CD4-positive, alpha-beta memory T cell (primary cell): Measurements from ENCODE around the gene RHEBL1. TPM values are rescaled to one million over a fixed set of nuclear protein-coding genes. Genes with fewer than 3 reads are reported as not detected.
A peak's percentile ranks its signal among the peaks of the same experiment; 100 is the strongest.

Experiments used
- CTCF ChIA-PET: fragments of 350-600 bp; sonication (Branson Sonifier 250); formaldehyde crosslinking; loops from one replicate; lab custom pipeline; 2021; ENCODE audit warnings: inconsistent platforms; ENCODE audit not compliant: partially characterized antibody; lab: Charles Lee
- POLR2A ChIA-PET: fragments of 350-600 bp; sonication (Branson Sonifier 250); formaldehyde crosslinking; loops from one replicate; lab custom pipeline; 2021; ENCODE audit not compliant: partially characterized antibody; lab: Charles Lee
- DNase-seq, 5 donors: peaks; one replicate each; pipeline versions ENCODE4 v3.0.0 to v3.0.0-alpha.2; 2020 to 2022; ENCODE audit warnings: mixed read lengths in 1 of 5
- H3K27ac ChIP-seq: one replicate; pipeline ENCODE4 v1.7.0; 2013; ENCODE audit warnings: low read depth, low read length
- H3K27me3 ChIP-seq: 2 replicates; pipeline ENCODE4 v1.7.0; 2013; ENCODE audit warnings: mild to moderate bottlenecking, low read length, moderate library complexity; ENCODE audit not compliant: insufficient read depth
- H3K36me3 ChIP-seq: 2 replicates; pipeline ENCODE4 v1.7.0; 2013; ENCODE audit warnings: mild to moderate bottlenecking, low read length, moderate library complexity; ENCODE audit not compliant: insufficient read depth
- H3K4me1 ChIP-seq: 2 replicates; pipeline ENCODE4 v1.7.0; 2013; ENCODE audit warnings: mild to moderate bottlenecking, low read length, moderate library complexity; ENCODE audit not compliant: insufficient read depth
- H3K4me3 ChIP-seq, 2 donors: one replicate each; pipeline ENCODE4 v1.7.0; 2013; ENCODE audit warnings: low read length in 2 of 2, mild to moderate bottlenecking in 1 of 2
- H3K9me3 ChIP-seq, 2 donors: one replicate each; pipeline ENCODE4 v1.7.0; 2013; ENCODE audit warnings: low read length in 2 of 2, control low read depth in 1 of 2; ENCODE audit not compliant: control insufficient read depth in 1 of 2
- H3K27ac Mint-ChIP-seq, 7 donors: one replicate each; pipeline ENCODE4 v1.8.0; 2020 to 2021; ENCODE audit warnings: mixed read lengths in 7 of 7, mild to moderate bottlenecking in 6 of 7, inconsistent platforms in 3 of 7, moderate library complexity in 3 of 7
- H3K27me3 Mint-ChIP-seq, 2 donors: one replicate each; pipeline ENCODE4 v1.8.0; 2020 to 2021; ENCODE audit warnings: mixed read lengths in 2 of 2
- H3K36me3 Mint-ChIP-seq, 2 donors: one replicate each; pipeline ENCODE4 v1.8.0; 2020 to 2021; ENCODE audit warnings: mixed read lengths in 2 of 2, inconsistent platforms in 1 of 2, mild to moderate bottlenecking in 1 of 2
- H3K4me1 Mint-ChIP-seq, 4 donors: one replicate each; pipeline ENCODE4 v1.8.0; 2020 to 2021; ENCODE audit warnings: mixed read lengths in 4 of 4, mild to moderate bottlenecking in 1 of 4
- H3K4me3 Mint-ChIP-seq, 8 donors: one replicate each; pipeline ENCODE4 v1.8.0; 2020 to 2021; ENCODE audit warnings: mixed read lengths in 8 of 8, mild to moderate bottlenecking in 7 of 8, moderate library complexity in 6 of 8, inconsistent platforms in 3 of 8
- H3K9me3 Mint-ChIP-seq, 8 donors: one replicate each; pipeline ENCODE4 v1.8.0; 2020 to 2021; ENCODE audit warnings: mixed read lengths in 8 of 8, mild to moderate bottlenecking in 5 of 8, inconsistent platforms in 3 of 8, moderate library complexity in 1 of 8
- intact Hi-C: fragments of 100-400 bp; cut with micrococcal nuclease; formaldehyde crosslinking; loops from one replicate; pipeline ENCODE4 v1.15.1; 2023
- polyA plus RNA-seq, 2 donors: library from polyadenylated mRNA; unstranded; fragments of 300-500 nt; fragmentation: Illumina TruSeq; gene quantifications; one replicate each; pipeline ENCODE4 v1.2.3, GENCODE V29; 2021
- total RNA-seq, 2 experiments: library from RNA; stranded (reverse); gene quantifications; one replicate each; pipeline ENCODE4 v1.2.3, GENCODE V29; 2021

The RHEBL1 gene
- total and polyA plus RNA-seq, 4 experiments from 2014 or later, result 2.7 to 10.5 (median 6.0) TPM

DNA sequence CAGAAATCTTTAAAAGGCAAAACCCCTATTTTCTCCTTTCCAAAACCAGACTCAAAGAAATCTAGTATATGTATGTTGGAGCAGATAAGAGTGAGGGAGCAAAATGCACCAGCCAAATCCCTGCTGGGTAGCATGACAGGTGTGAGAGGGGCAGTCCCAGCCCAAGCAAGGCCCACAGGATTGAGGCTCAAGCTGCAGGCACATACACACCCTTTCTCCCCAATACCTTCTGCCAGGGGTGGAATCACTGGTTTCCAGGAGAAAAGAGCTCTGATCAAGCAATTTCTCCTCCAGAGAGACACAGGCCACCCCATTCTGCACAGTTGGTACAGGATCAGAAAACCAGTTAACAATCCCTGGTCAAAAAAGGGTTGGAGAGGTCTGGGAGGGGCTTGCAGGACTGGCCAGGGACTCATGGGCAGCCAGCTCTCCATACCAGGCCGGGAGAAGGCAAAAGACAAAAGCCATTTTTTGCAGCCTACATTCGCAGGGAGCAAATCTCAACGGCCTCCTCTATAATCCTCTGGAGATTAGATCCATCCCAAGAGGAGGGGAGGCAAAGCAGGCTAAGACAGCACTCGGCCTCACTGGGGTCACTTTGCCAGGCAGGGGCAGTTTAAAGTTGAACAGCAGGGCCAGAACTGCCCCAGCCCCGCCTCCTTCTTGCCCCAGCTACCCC lies 11.3 kb downstream of the RHEBL1 start:
- H3K4me3 Mint-ChIP-seq, result peak overlapping the region; percentile 90 to 96 (median 94)
- CTCF ChIA-PET, result interaction anchor here (0.7 to 2.0 kb wide), 6 partner anchors 14 to 155 kb away, joined by 3 to 5 read pairs (median 4); a partner anchor contains a TSS
- peaks cover 15% of the 10 kb centered on the region for H3K36me3 ChIP-seq
- DNase-seq, result no peak
- H3K9me3 ChIP-seq, result no peaks in the 10 kb centered on the region
- H3K27ac Mint-ChIP-seq, result peak overlapping the region; percentile 76 to 96 (median 89)
- no peaks in the 10 kb centered on the region for H3K27me3 ChIP-seq
- H3K9me3 Mint-ChIP-seq, result peaks cover 0 to 1% (median 0%) of the 10 kb centered on the region in 8 donors
- intact Hi-C loops, result no loop called here
- H3K4me1 Mint-ChIP-seq, result peaks cover 45 to 65% (median 58%) of the 10 kb centered on the region in 4 donors
- H3K27ac ChIP-seq, result peak overlapping the region; percentile 90
- H3K4me3 ChIP-seq, result peak overlapping the region; percentile 82 to 97
- peaks cover 56% of the 10 kb centered on the region for H3K4me1 ChIP-seq
- POLR2A ChIA-PET, result interaction anchor here (0.6 to 2.3 kb wide), 8 partner anchors 11 to 130 kb away, joined by 3 to 24 read pairs (median 4); partner anchors contain the start of genes LMBR1L, RHEBL1, TUBA1A and TUBA1B
- H3K36me3 Mint-ChIP-seq, result peaks cover 10 to 38% of the 10 kb centered on the region in 2 donors
- no peaks in the 10 kb centered on the region for H3K27me3 Mint-ChIP-seq

GRCh38 chr12:49057888-49058287 lies 11.9 kb downstream of the RHEBL1 start:
- Mint-ChIP-seq H3K9me3 (peaks cover 0 to 1% (median 0%) of the 10 kb centered on the region in 8 donors), H3K27ac (peak overlapping the region; percentile 76 to 96 (median 89)), H3K4me1 (peaks cover 45 to 69% (median 58%) of the 10 kb centered on the region in 4 donors), H3K27me3 (no peaks in the 10 kb centered on the region), H3K36me3 (peaks cover 16 to 44% of the 10 kb centered on the region in 2 donors), H3K4me3 (peak overlapping the region; percentile 90 to 96 (median 94))
- Histone ChIP-seq H3K4me3 (peak overlapping the region; percentile 82 to 97), H3K27ac (peak overlapping the region; percentile 90), H3K9me3 (no peaks in the 10 kb centered on the region), H3K36me3 (peaks cover 22% of the 10 kb centered on the region), H3K4me1 (peaks cover 56% of the 10 kb centered on the region), H3K27me3 (no peaks in the 10 kb centered on the region)
- DNase-seq, result no peak
- CTCF ChIA-PET, result interaction anchor here (0.7 to 2.0 kb wide), 5 partner anchors 13 to 72 kb away, joined by 3 to 5 read pairs (median 4); no protein-coding TSS in a partner anchor
- POLR2A ChIA-PET, result interaction anchor here (0.9 to 2.0 kb wide), 6 partner anchors 12 to 130 kb away, joined by 3 to 12 read pairs (median 4); partner anchors contain the start of genes LMBR1L, RHEBL1, TUBA1A and TUBA1B
- intact Hi-C loops, result loop anchor here (2.0 kb wide), 1 partner anchor 39 kb away; the partner anchor contains the start of gene PRKAG1

GRCh38 chr12:49055978-49056754 lies 13.6 kb downstream of the RHEBL1 start:
- H3K27ac Mint-ChIP-seq, result peak overlapping the region; percentile 76 to 96 (median 89)
- Histone ChIP-seq H3K36me3 (peaks cover 39% of the 10 kb centered on the region), H3K4me3 (peak overlapping the region in 1 of 2 donors; percentile 13), H3K27me3 (no peaks in the 10 kb centered on the region), H3K27ac (peak overlapping the region; percentile 90), H3K9me3 (no peaks in the 10 kb centered on the region), H3K4me1 (peaks cover 51% of the 10 kb centered on the region)
- H3K4me3 Mint-ChIP-seq, result peak overlapping the region; percentile 73 to 96 (median 92)
- peaks cover 48 to 67% (median 56%) of the 10 kb centered on the region in 4 donors for H3K4me1 Mint-ChIP-seq
- ChIA-PET CTCF (interaction anchor here (0.5 to 4.5 kb wide), 4 partner anchors 8 to 58 kb away, joined by 4 to 26 read pairs (median 7); no protein-coding TSS in a partner anchor), POLR2A (interaction anchor here (0.8 to 1.9 kb wide), 7 partner anchors 14 to 75 kb away, joined by 3 to 13 read pairs (median 7); partner anchors contain the start of genes RHEBL1 and TUBA1B)
- no peaks in the 10 kb centered on the region for H3K27me3 Mint-ChIP-seq
- H3K9me3 Mint-ChIP-seq, result peaks cover 0 to 1% (median 0%) of the 10 kb centered on the region in 8 donors
- peak; percentile 54 to 74 (median 58) for DNase-seq
- peaks cover 31 to 59% of the 10 kb centered on the region in 2 donors for H3K36me3 Mint-ChIP-seq
- intact Hi-C loops, result loop anchor here (2.0 kb wide), 1 partner anchor 37 kb away; the partner anchor contains the start of gene PRKAG1

DNA sequence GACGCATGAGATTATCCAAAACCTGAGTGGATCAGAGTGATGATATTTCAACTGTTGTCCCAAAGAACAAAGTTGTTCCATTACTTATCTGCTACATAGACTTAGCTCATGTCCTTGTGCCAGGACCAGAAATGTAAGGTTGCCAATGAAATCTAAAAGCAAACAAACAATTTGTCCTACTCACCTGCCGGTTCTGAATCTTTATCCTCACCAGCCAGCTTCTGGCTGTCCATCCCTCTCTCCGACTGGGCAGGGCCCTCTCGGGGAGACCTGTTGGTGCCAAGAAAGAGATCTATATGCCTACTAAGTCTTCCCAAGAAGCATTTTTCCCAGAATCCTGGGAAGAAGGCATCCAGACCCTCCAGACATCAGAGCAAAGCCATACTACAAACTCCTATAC lies 14.7 kb downstream of the RHEBL1 start:
- intact Hi-C loops, result no loop called here

GRCh38 chr12:49054524-49054923 lies 15.3 kb downstream of the RHEBL1 start:
- Mint-ChIP-seq H3K9me3 (no peaks in the 10 kb centered on the region), H3K4me1 (peaks cover 46 to 71% (median 52%) of the 10 kb centered on the region in 4 donors), H3K27ac (peak overlapping the region in 4 of 7 donors; percentile 46 to 96 (median 81)), H3K4me3 (peak overlapping the region in 1 of 8 donors; percentile 39), H3K36me3 (peaks cover 36 to 68% of the 10 kb centered on the region in 2 donors), H3K27me3 (no peaks in the 10 kb centered on the region)
- Histone ChIP-seq H3K9me3 (no peaks in the 10 kb centered on the region), H3K36me3 (peaks cover 55% of the 10 kb centered on the region), H3K27ac (no peak overlapping the region), H3K4me1 (peaks cover 48% of the 10 kb centered on the region), H3K27me3 (no peaks in the 10 kb centered on the region), H3K4me3 (no peak overlapping the region)
- no peak for DNase-seq
- intact Hi-C loops, result no loop called here
- CTCF ChIA-PET, result interaction anchor here (1.7 to 4.5 kb wide), 3 partner anchors 10 to 32 kb away, joined by 3 to 26 read pairs (median 9); no protein-coding TSS in a partner anchor
- POLR2A ChIA-PET, result interaction anchor here (1.0 to 1.9 kb wide), 3 partner anchors 9 to 76 kb away, joined by 3 to 13 read pairs (median 7); partner anchors contain the start of gene TUBA1B

More for the DNA sequence above, 14.7 kb downstream of the RHEBL1 start:
- no peaks in the 10 kb centered on the region for H3K9me3 Mint-ChIP-seq
- no peaks in the 10 kb centered on the region for H3K27me3 Mint-ChIP-seq
- ChIA-PET CTCF (interaction anchor here (1.7 to 4.5 kb wide), 3 partner anchors 9 to 32 kb away, joined by 3 to 26 read pairs (median 9); no protein-coding TSS in a partner anchor), POLR2A (interaction anchor here (1.0 to 1.9 kb wide), 6 partner anchors 9 to 76 kb away, joined by 3 to 13 read pairs (median 6); partner anchors contain the start of genes RHEBL1 and TUBA1B)
- peaks cover 36 to 63% of the 10 kb centered on the region in 2 donors for H3K36me3 Mint-ChIP-seq
- H3K27ac ChIP-seq, result no peak overlapping the region
- H3K36me3 ChIP-seq, result peaks cover 50% of the 10 kb centered on the region
- no peak for DNase-seq
- no peaks in the 10 kb centered on the region for H3K9me3 ChIP-seq
- H3K4me3 ChIP-seq, result no peak overlapping the region
- peak overlapping the region in 6 of 7 donors; percentile 46 to 96 (median 81) for H3K27ac Mint-ChIP-seq
- H3K4me1 ChIP-seq, result peaks cover 48% of the 10 kb centered on the region
- peak overlapping the region in 1 of 8 donors; percentile 39 for H3K4me3 Mint-ChIP-seq
- no peaks in the 10 kb centered on the region for H3K27me3 ChIP-seq
- H3K4me1 Mint-ChIP-seq, result peaks cover 46 to 71% (median 52%) of the 10 kb centered on the region in 4 donors

DNA sequence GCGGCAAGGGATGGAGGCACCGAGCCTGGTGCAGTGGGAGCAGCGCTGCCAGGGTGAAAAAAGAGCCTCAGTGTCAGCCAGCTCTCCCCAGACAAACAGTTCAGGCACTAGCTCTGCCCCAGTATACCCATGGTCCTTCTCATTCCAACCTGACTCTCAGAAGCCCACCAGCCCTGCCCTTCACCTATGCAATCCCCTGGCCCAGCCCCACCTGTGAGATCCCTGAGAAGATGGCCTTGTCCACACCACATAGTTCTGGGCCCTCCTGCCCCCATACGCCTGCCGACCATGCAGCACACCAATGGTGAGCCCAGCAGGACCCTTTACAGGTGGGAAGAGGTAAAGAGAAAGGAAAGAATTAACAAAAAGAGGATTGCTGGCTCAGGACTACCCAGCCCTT lies 15.7 kb downstream of the RHEBL1 start:
- H3K4me1 Mint-ChIP-seq, result peaks cover 46 to 68% (median 49%) of the 10 kb centered on the region in 4 donors
- intact Hi-C loops, result no loop called here
- no peaks in the 10 kb centered on the region for H3K27me3 Mint-ChIP-seq
- no peaks in the 10 kb centered on the region for H3K9me3 Mint-ChIP-seq
- DNase-seq, result no peak
- Histone ChIP-seq H3K9me3 (no peaks in the 10 kb centered on the region), H3K27me3 (no peaks in the 10 kb centered on the region), H3K4me1 (peaks cover 46% of the 10 kb centered on the region), H3K27ac (no peak overlapping the region), H3K36me3 (peaks cover 60% of the 10 kb centered on the region), H3K4me3 (no peak overlapping the region)
- ChIA-PET CTCF (interaction anchor here (0.8 to 4.5 kb wide), 4 partner anchors 10 to 57 kb away, joined by 3 to 26 read pairs (median 3); no protein-coding TSS in a partner anchor), POLR2A (interaction anchor here (1.2 to 1.3 kb wide), 2 partner anchors 10 to 16 kb away, joined by 3 read pairs; partner anchors contain the start of gene RHEBL1)
- no peak overlapping the region for H3K27ac Mint-ChIP-seq
- no peak overlapping the region for H3K4me3 Mint-ChIP-seq
- peaks cover 36 to 68% of the 10 kb centered on the region in 2 donors for H3K36me3 Mint-ChIP-seq
